Suprapubic skin (tissue), 4 donors: ENCODE measurements around the gene AGBL1. TPM values are rescaled to one million over a fixed set of nuclear protein-coding genes. Genes with fewer than 3 reads are reported as not detected.

Experiments
- DNase-seq, 2 donors: peaks; one replicate each; pipeline ENCODE4 v3.0.0-alpha.2; 2019; ENCODE audit warnings: low spot score in 2 of 2
- H3K27ac ChIP-seq: fragments of 200-600 bp; sonication (generic); one replicate; pipeline ENCODE4 v1.5.1; 2019
- H3K27me3 ChIP-seq: fragments of 200-600 bp; sonication (generic); one replicate; pipeline ENCODE4 v1.5.1; 2019
- H3K36me3 ChIP-seq: fragments of 200-600 bp; sonication (generic); one replicate; pipeline ENCODE4 v1.5.1; 2019
- H3K4me1 ChIP-seq: fragments of 200-600 bp; sonication (generic); one replicate; pipeline ENCODE4 v1.5.1; 2019
- H3K4me3 ChIP-seq: fragments of 200-600 bp; sonication (generic); one replicate; pipeline ENCODE4 v1.5.1; 2019; ENCODE audit warnings: mild to moderate bottlenecking
- H3K9me3 ChIP-seq: fragments of 200-600 bp; sonication (generic); one replicate; pipeline ENCODE4 v1.5.1; 2019
- EP300 ChIP-seq: sonication (generic); formaldehyde crosslinking; IDR thresholded peaks from one replicate; pipeline ENCODE4 v1.6.1; 2017; ENCODE audit warnings: antibody characterized with exemption
- POLR2A ChIP-seq, 2 donors: fragments of 450-650 bp; IDR thresholded peaks; one replicate each; pipeline ENCODE4 v1.6.1; 2017; ENCODE audit warnings: antibody characterized with exemption in 2 of 2, mild to moderate bottlenecking in 2 of 2, moderate library complexity in 2 of 2
- POLR2AphosphoS5 ChIP-seq, 3 donors: sonication (generic); formaldehyde crosslinking; IDR thresholded peaks; one replicate each; pipeline ENCODE4 v1.6.1; 2017; ENCODE audit warnings: antibody characterized with exemption in 3 of 3
- WGBS: methylation state at CpG from one replicate; pipeline ENCODE4 v1.1.5; 2018; 5-methylcytosine and 5-hydroxymethylcytosine counted together
- total RNA-seq, 4 donors: library from RNA; depleted of rRNA; stranded (reverse); fragments of >200 nt; gene quantifications; one replicate each; pipeline ENCODE4 v1.1.0, GENCODE V29; 2016
- TF ChIP-seq, protein P1 (sequence below), 2 donors: fragments of 200-600 bp in 1 of 2; fragments of 450-650 bp in 1 of 2; sonication (generic) in 1 of 2; IDR thresholded peaks; one replicate each; pipeline ENCODE4 v1.5.1; 2016 to 2019; ENCODE audit warnings: antibody characterized with exemption in 2 of 2, mild to moderate bottlenecking in 1 of 2, moderate library complexity in 1 of 2

AGBL1 gene
- total RNA-seq, 4 donors from 2014 or later: 0.23 to 0.56 TPM; not detected in 2

DNA sequence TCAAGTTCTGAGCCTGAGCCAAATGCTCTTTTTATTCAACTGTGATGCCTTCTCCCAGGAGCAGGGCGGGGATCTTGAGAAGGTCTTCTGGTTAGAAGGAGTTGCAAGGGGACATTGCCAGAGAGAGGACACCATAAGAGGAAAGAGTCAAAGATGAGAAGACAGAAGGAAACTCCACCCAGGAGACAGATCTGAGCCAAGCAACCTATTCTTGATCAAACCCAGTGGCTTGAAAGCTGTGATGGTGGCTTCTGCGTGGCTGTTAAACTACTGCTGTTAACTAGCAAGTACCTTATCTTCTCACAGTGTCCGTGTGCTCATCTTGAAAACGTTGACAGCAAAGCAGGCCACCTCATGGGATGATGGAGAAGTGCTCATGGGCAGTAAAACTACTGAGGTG, 19.8 kb upstream of the AGBL1 start:
- Histone ChIP-seq H3K4me1 (no peaks in the 10 kb centered on the region), H3K27ac (no peak overlapping the region), H3K4me3 (no peak overlapping the region), H3K27me3 (no peaks in the 10 kb centered on the region), H3K36me3 (no peaks in the 10 kb centered on the region), H3K9me3 (no peaks in the 10 kb centered on the region)
- no peak for DNase-seq
- WGBS: 66% methylated on average over 4 of the region's 4 CpGs
- no peak for TF ChIP-seq EP300
- TF ChIP-seq, protein P1, sequence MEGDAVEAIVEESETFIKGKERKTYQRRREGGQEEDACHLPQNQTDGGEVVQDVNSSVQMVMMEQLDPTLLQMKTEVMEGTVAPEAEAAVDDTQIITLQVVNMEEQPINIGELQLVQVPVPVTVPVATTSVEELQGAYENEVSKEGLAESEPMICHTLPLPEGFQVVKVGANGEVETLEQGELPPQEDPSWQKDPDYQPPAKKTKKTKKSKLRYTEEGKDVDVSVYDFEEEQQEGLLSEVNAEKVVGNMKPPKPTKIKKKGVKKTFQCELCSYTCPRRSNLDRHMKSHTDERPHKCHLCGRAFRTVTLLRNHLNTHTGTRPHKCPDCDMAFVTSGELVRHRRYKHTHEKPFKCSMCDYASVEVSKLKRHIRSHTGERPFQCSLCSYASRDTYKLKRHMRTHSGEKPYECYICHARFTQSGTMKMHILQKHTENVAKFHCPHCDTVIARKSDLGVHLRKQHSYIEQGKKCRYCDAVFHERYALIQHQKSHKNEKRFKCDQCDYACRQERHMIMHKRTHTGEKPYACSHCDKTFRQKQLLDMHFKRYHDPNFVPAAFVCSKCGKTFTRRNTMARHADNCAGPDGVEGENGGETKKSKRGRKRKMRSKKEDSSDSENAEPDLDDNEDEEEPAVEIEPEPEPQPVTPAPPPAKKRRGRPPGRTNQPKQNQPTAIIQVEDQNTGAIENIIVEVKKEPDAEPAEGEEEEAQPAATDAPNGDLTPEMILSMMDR (IDR thresholded peaks at IDR 0.05): no peak

DNA sequence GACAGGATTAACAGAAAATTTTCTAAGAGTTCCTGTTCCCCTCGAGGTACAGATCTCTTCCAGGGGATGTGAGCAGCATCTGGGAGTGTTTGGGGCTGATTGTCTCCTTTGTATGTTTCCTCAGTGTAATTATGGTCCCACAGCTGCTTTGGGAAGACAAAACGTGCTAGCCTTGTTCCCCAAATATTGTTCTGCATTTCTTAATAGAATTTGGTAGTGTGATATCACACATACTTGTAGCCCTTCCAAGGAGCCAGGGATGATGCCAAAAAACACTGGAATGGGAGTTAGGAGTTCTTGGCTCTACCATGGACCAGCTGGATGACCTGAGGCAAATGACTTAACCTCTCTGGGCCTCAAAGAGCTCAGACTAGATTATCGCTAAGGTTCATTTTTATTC, 19.0 kb upstream of the AGBL1 start:
- Histone ChIP-seq H3K4me1 (no peaks in the 10 kb centered on the region), H3K27me3 (no peaks in the 10 kb centered on the region), H3K4me3 (no peak overlapping the region), H3K27ac (no peak overlapping the region), H3K9me3 (no peaks in the 10 kb centered on the region), H3K36me3 (no peaks in the 10 kb centered on the region)
- no peak for DNase-seq
- TF ChIP-seq, protein P1 (IDR thresholded peaks at IDR 0.05): no peak
- TF ChIP-seq EP300: no peak
- TF ChIP-seq POLR2AphosphoS5 (IDR thresholded peaks at IDR 0.05): no peak
- TF ChIP-seq POLR2A (IDR thresholded peaks at IDR 0.05): no peak
- WGBS: 53% methylated on average over 3 of the region's 3 CpGs

DNA sequence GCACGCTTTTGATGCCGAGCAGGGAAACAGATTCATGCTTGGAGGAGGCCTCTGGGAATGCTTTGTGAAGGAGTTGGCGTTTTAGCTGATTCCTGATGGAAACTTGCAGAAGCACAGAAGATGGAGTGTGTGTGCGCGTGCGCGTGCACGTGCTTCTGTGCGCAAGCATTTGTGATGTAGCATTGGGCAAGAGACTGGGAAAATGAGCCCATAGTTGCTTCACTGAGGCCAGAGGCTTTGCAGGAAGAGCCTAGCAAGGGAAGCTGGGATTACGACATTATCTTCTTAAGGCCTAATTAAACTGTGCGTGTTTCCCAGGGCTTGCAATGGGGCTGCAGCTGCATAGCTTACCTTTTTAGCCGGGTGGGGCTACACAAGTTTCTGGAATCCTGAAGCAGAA, 18.1 kb upstream of the AGBL1 start:
- Histone ChIP-seq H3K27me3 (no peaks in the 10 kb centered on the region), H3K4me3 (no peak overlapping the region), H3K4me1 (no peaks in the 10 kb centered on the region), H3K36me3 (no peaks in the 10 kb centered on the region), H3K27ac (no peak overlapping the region), H3K9me3 (no peaks in the 10 kb centered on the region)
- no peak for DNase-seq
- TF ChIP-seq POLR2A (IDR thresholded peaks at IDR 0.05): no peak
- no peak for TF ChIP-seq POLR2AphosphoS5 (IDR thresholded peaks at IDR 0.05)
- no peak for TF ChIP-seq EP300
- TF ChIP-seq, protein P1 (IDR thresholded peaks at IDR 0.05): no peak
- WGBS: 90% methylated on average over 12 of the region's 12 CpGs

DNA sequence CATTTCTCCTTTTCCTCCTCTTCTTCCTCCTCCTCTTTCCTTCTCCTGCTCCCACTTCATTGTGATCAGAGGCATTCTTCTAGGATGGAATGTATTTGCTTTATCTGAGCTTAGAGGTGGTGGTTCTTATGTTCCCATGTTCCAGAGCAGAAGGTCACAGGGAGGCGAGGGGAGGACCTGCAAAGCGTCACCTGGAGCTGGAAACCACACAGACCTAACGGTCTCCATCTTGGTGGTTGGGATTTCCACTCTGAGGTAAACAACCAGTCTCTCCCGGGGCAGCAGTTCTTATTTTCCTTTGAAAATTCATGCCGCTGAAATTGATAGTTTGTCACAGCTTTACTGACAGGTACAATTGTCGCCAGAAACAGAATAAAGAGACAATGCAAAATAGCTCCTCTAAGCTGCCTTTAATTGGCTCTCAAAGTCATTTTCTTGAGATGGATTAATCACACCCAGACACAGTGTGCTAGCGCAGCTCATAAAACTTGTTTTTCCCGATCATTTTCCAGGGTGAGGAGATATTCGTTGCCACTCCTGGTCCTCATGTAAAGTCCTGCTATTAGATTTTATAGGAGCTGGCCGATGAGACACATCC, 16.9 kb upstream of the AGBL1 start:
- Histone ChIP-seq H3K27ac (no peak overlapping the region), H3K4me1 (no peaks in the 10 kb centered on the region), H3K27me3 (no peaks in the 10 kb centered on the region), H3K9me3 (no peaks in the 10 kb centered on the region), H3K4me3 (no peak overlapping the region), H3K36me3 (no peaks in the 10 kb centered on the region)
- no peak for TF ChIP-seq POLR2A (IDR thresholded peaks at IDR 0.05)
- TF ChIP-seq, protein P1 (IDR thresholded peaks at IDR 0.05): no peak
- no peak for TF ChIP-seq POLR2AphosphoS5 (IDR thresholded peaks at IDR 0.05)
- no peak for TF ChIP-seq EP300
- 78% methylated on average over 10 of the region's 10 CpGs for WGBS
- no peak for DNase-seq

DNA sequence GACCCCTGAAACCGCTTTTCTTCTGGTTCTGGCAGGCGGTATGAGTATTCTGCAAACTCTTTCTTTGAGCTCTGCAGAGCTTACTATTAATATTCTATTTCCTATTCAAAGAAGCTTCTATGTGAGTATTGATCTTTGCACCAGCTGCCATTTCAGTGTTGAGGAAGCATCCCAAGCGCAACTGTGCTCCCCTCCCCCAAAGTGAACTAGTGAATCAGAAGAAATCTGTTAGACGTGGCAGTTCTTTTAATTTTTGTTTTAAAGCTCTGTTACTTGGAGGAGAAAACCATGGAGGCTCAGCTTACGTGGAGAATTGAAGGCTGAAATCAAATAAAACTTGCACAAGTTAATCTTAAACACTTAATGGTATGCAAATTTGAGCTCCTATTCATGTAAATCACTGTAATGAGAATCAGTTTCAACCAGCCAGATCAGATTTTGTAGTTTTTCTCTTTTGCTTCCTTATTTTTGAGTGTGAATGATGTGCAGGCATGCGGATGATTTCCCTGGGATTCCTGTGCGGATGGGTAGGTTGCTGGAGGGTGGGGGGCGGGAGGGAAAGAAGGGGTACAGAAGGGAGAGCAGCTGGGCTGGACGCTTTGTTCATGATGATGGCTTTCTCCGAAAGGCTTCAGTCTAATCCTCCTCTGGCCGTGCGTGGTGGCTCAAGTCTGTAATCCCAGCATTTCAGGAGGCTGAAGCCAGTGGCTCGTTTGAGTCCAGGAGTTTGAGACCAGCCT, 16.1 kb upstream of the AGBL1 start:
- TF ChIP-seq EP300 (no peak), POLR2A (IDR thresholded peaks at IDR 0.05) (no peak), POLR2AphosphoS5 (IDR thresholded peaks at IDR 0.05) (no peak)
- TF ChIP-seq, protein P1 (IDR thresholded peaks at IDR 0.05): no peak
- DNase-seq: no peak
- Histone ChIP-seq H3K27me3 (no peaks in the 10 kb centered on the region), H3K4me3 (no peak overlapping the region), H3K36me3 (no peaks in the 10 kb centered on the region), H3K9me3 (no peaks in the 10 kb centered on the region), H3K4me1 (no peaks in the 10 kb centered on the region), H3K27ac (no peak overlapping the region)
- WGBS: 75% methylated on average over 13 of the region's 13 CpGs
